Activated CD8-positive, alpha-beta memory T cell treated with anti-CD3 and anti-CD28 coated beads, Interleukin-2, amount 50 U/mL, for 1 hour (primary cell): Measurements from ENCODE around the gene UTP25.
"Not testable (repeated sequence)": the region's sequence is repeated elsewhere in the genome, so short reads cannot be mapped to it uniquely, and the experiment has no call there.

Experiments used
- DNase-seq: peaks from one replicate; pipeline ENCODE4 v3.0.0-alpha.2; 2020; ENCODE audit errors: extremely low read depth

UTP25 gene

GRCh38 chr1:209827384-209828262 lies at the start of gene UTP25:
TSS of gene UTP25 (plus strand) at chr1:209827972. CDS start at chr1:209828064, 92 bp downstream.
- peak; percentile 81 for DNase-seq

- DNase-seq, result no peak
Measured at GRCh38 chr1:209778102-209778501, 49.7 kb upstream of the UTP25 start.

GRCh38 chr1:209780268-209780667 lies 47.5 kb upstream of the UTP25 start:
- DNase-seq, result no peak

GRCh38 chr1:209783386-209783785 lies 44.4 kb upstream of the UTP25 start:
- no peak for DNase-seq

GRCh38 chr1:209784265-209785169 lies 43.3 kb upstream of the UTP25 start, which contains the start of gene C1orf74:
TSS of gene C1orf74 (minus strand) at chr1:209784559. CDS start at chr1:209783634, 925 bp downstream.
- DNase-seq, result peak; percentile 99

- DNase-seq, result no peak
Measured at GRCh38 chr1:209785592-209785991, 42.2 kb upstream of the UTP25 start.

- no peak for DNase-seq
Measured at GRCh38 chr1:209786146-209786545, 41.6 kb upstream of the UTP25 start.

GRCh38 chr1:209787551-209787950 lies 40.2 kb upstream of the UTP25 start:
- no peak for DNase-seq

GRCh38 chr1:209789245-209789644 lies 38.5 kb upstream of the UTP25 start:
- no peak for DNase-seq

- DNase-seq, result no peak
Measured at GRCh38 chr1:209790286-209791193, 37.2 kb upstream of the UTP25 start.

GRCh38 chr1:209791920-209792319 lies 35.9 kb upstream of the UTP25 start:
- no peak for DNase-seq

GRCh38 chr1:209793711-209794110 lies 34.1 kb upstream of the UTP25 start:
- DNase-seq, result not testable (repeated sequence)

GRCh38 chr1:209797978-209798639 lies 29.7 kb upstream of the UTP25 start:
- DNase-seq, result no peak

GRCh38 chr1:209800984-209801834 lies 26.6 kb upstream of the UTP25 start:
- DNase-seq, result no peak

GRCh38 chr1:209802117-209802779 lies 25.5 kb upstream of the UTP25 start:
- DNase-seq, result no peak

- no peak for DNase-seq
Measured at GRCh38 chr1:209802780-209803152, 25.0 kb upstream of the UTP25 start.

- DNase-seq, result no peak
Measured at GRCh38 chr1:209803568-209803967, 24.2 kb upstream of the UTP25 start.

- DNase-seq, result no peak
Measured at GRCh38 chr1:209805341-209805781, 22.4 kb upstream of the UTP25 start.
